VCaP (cell line): ENCODE results near the gene SLC9A2.
A peak's percentile ranks its signal among the peaks of the same experiment; 100 is the strongest.

Experiments
- H3K27ac ChIP-seq: fragments of 450-650 bp; 2 replicates; pipeline ENCODE4 v1.5.1; 2017
- TF ChIP-seq, protein P1 (sequence below): fragments of 450-650 bp; conservative IDR thresholded peaks from 2 replicates; pipeline ENCODE4 v1.5.1; 2017; ENCODE audit warnings: mild to moderate bottlenecking, moderate library complexity

SLC9A2 gene

DNA sequence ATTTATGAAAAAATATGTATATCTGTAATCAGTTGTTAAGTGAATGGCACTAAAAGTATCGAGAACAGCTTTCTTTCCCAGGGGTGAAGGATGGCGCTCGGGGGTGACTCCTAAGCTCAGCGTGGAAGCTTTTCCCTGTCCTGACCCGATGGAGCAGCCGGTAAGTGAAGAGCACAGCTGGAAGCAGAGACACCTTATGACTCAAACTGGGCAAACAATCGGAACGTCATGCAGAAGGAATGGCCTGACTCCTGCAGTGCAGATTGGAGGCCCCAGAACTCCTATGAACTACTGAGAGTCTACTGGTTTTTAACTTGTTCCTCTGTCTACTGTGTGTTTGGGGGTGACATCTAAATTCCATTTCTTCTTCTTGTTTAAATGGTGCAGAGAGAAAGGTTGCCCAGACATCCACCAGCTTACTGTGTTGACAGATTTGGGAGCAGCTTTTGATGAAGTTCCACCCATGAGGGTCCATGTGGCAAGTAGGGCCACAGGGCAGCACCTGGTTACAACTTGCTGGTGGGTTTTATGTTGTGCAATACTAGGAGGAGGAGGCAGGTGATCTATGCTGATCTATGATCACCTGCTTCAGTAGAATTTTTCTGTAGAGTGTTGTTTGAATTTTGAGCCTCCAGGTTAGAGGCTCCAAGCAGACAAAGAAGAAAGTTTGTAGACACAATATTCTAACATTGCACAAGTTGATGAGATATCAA is 89.7 kb downstream of the SLC9A2 start:
- TF ChIP-seq, protein P1, sequence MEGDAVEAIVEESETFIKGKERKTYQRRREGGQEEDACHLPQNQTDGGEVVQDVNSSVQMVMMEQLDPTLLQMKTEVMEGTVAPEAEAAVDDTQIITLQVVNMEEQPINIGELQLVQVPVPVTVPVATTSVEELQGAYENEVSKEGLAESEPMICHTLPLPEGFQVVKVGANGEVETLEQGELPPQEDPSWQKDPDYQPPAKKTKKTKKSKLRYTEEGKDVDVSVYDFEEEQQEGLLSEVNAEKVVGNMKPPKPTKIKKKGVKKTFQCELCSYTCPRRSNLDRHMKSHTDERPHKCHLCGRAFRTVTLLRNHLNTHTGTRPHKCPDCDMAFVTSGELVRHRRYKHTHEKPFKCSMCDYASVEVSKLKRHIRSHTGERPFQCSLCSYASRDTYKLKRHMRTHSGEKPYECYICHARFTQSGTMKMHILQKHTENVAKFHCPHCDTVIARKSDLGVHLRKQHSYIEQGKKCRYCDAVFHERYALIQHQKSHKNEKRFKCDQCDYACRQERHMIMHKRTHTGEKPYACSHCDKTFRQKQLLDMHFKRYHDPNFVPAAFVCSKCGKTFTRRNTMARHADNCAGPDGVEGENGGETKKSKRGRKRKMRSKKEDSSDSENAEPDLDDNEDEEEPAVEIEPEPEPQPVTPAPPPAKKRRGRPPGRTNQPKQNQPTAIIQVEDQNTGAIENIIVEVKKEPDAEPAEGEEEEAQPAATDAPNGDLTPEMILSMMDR = no peak
- no peak overlapping the region for H3K27ac ChIP-seq

DNA sequence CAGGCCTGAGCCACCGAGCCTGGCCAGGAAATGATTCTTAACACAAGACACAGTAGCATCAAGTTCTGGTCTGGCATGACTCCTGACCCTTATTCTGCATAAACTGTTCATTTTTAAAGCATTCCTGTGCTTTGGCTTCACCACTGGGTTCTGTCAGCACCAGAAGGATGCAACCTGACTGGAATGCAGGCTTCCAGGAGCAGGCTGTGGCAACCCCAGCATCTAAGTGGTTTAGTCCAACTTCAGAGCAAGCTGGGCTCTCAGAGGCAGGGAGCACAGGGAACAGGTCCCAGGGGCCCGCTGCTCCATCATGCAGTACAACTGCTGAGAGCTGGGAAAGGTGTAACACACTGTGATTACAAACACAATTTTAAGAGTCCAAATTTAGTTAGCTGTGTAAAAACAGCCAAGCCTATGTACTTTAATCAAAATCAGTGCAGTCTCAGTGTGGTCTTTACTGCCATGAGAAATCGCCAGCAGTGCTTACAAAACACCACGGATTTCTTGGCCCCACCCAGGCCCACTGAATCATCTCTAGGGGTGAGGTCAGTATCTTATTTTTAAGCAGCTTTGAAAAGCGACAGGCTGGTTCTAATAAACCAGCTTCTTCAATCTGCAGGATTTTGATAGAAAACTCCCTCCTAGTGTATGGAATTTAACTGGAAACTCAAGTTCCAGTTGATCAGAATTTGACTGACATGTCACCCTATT is 98.1 kb downstream of the SLC9A2 start:
- TF ChIP-seq, protein P1 = no peak

DNA sequence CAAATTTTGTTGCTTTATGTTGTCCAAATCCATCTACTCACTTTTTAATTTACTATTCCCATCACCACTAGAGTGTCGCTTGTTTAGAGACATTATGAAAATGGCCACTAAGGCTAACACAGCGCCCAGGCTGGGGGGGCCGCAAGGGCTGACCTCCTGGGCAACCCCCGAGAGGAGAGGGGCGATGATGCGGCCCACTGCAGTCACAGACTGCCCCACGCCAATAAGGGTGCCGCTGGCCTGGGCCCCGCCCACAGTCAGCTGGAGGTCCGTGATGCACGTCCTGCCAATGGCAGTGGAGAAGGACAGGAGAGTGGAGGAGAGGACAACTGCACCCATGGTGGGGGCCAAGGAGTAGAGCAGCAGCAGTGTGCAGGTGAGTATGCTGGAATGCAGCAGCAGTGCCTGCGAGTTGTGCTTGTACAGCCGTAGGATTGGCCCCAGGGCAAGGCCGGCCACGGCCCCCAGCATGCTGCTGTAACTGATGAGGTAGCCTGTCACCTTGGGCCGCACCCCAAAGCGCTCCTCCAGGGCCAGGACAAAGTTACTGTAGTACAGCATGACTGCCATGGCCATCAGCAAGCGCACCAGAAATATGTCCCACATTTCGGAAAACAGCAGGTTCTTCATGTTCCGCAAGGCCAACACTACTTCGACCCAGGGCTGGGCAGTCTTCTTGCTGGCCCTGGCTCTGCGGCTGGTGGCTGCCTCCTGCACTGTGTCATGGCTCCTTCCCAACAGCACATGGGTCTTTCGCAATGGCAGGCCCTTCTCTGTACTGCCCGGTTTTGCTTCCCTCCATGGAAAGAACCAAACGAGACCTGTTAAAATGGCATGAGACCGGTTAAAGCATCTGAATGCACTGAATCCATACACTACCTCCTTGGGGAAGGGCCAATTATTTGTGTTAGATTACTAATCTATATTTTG is 99.3 kb downstream of the SLC9A2 start:
- TF ChIP-seq, protein P1 = no peak
- H3K27ac ChIP-seq = no peak overlapping the region

More for the DNA sequence above, 98.1 kb downstream of the SLC9A2 start:
- no peak overlapping the region for H3K27ac ChIP-seq

DNA sequence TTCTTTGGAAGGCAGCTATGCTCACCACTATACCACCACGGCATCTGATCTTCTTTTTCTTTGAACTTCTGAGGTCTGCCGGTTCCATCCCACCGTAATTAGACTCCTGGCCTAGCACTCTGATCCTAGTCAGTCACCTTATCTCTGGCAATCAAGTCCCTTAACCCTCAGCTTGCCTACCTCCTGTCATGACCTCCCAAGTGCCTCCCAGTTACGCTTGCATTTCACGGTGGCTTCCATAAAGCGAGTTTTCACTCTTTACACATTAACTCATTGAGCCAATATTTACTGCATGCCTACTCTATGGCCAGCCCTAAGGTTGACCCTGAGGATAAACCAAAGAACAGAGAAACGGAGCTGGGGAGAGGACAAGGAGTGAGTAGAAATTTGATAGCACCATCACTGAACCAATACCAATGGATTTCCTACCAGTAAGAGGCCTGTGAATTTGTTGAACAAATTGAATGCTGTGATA is 104.7 kb downstream of the SLC9A2 start:
- H3K27ac ChIP-seq = no peak overlapping the region
- TF ChIP-seq, protein P1 = no peak

DNA sequence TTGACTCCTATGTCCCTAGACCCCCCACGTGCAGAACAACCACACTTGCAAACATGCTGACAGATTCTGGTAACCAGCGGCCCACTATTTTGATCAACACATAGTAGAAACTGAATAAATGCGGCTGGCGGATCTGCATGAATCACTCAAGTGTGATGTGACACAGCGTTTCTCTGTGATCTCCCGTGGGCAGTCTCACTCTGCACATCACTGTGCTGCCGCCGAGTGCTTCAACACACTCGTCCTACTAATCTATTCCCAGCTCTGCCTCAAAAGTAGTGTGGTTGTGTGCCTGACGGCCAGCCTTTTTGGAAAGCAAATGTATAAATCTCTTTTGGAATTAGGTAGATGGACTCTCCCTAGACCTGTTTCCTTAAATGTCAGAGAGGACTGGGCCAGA is 105.2 kb downstream of the SLC9A2 start:
- TF ChIP-seq, protein P1 = no peak
- H3K27ac ChIP-seq = no peak overlapping the region

DNA sequence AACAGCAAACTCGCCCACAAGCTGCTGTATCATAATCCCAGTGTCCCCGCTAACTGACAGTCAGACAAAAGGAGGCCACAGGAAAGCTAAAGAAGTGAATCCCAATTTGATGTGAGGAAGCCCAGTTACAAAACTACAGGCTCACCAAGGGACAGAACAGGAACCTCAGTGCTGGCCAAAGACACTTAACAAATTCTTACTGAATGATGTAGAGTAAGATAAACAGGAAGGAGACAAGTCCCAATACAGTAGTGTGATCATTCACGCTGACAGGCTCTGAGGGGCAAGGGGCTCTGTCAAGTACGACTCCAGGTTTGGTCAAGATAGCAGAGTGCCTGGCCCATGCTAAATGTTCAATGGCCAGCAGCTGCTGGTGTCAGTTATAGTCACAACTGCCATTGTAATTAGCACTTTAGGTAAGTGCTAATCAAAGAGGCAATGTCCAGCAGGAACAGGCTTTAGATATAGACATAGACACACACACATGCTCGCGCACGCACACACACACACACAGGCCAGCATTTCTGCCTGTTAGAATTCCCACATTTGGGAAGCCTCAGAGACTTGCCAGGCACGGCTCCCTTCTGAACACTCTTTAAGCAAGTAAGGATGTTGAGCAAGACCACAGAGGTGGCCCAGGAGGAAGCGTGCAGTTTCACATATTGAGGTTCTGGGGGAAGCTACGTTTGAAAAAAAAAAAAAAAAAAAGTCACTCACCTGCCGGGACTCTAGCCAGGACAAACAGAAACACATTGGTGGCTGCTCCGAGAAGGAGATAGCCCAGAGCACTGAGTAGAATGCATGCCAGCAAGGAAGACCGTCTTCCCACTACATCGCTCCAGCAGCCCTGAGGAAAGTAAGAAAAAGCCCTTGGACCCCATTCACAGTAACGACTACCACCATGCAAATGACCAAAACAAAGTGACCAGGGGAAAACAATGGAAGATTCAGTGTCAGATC is 107.1 kb downstream of the SLC9A2 start:
- peak overlapping the region; percentile 56 for H3K27ac ChIP-seq

More for the DNA sequence above, 107.1 kb downstream of the SLC9A2 start:
- TF ChIP-seq, protein P1 = no peak
